H1 (cell line): ENCODE data around the gene PSMD13. TPM values are rescaled to one million over a fixed set of nuclear protein-coding genes. Genes with fewer than 3 reads are reported as not detected.

Experiments
- CTCF ChIA-PET: fragments of 300-600 bp; sonication (Branson Sonifier 250); formaldehyde crosslinking; loops from one replicate; lab custom pipeline; 2021; ENCODE audit not compliant: partially characterized antibody; lab: Charles Lee
- POLR2A ChIA-PET: fragments of 300-600 bp; sonication (Branson Sonifier 250); formaldehyde crosslinking; loops from one replicate; lab custom pipeline; 2021; ENCODE audit warnings: inconsistent platforms; ENCODE audit not compliant: partially characterized antibody; lab: Charles Lee
- DNase-seq, 2 experiments: peaks; one replicate each; pipeline versions ENCODE4 v3.0.0 to v3.0.0-alpha.2; 2010 to 2022; ENCODE audit warnings: low spot score in 2 of 2, low read depth in 1 of 2, mixed read lengths in 1 of 2
- FAIRE-seq: peaks from 2 replicates; lab custom pipeline; 2011; peaks lifted over from hg19 to GRCh38; lab: Jason Lieb, UNC
- H2AFZ ChIP-seq: 2 replicates; pipeline ENCODE4 v1.8.1; 2012; ENCODE audit warnings: low read length, inconsistent platforms
- H2AK5ac ChIP-seq: 2 replicates; pipeline ENCODE4 v1.6.1; 2013; ENCODE audit warnings: low read depth, low read length
- H2BK120ac ChIP-seq: replicated peaks from 2 replicates; pipeline ENCODE3; 2013; ENCODE audit warnings: low read depth, low read length, inconsistent platforms
- H2BK12ac ChIP-seq: 2 replicates; pipeline ENCODE4 v1.6.1; 2013; ENCODE audit warnings: low read depth, low read length
- H2BK15ac ChIP-seq: 2 replicates; pipeline ENCODE4 v1.6.1; 2013; ENCODE audit warnings: low read length
- H2BK20ac ChIP-seq: 2 replicates; pipeline ENCODE4 v1.6.1; 2013; ENCODE audit warnings: low read length
- H2BK5ac ChIP-seq: 2 replicates; pipeline ENCODE4 v1.6.1; 2013; ENCODE audit warnings: low read depth, low read length
- H3K14ac ChIP-seq: 2 replicates; pipeline ENCODE4 v1.6.1; 2013; ENCODE audit warnings: inconsistent platforms; ENCODE audit not compliant: insufficient read length
- H3K18ac ChIP-seq: 2 replicates; pipeline ENCODE4 v1.6.1; 2013; ENCODE audit warnings: low read length; ENCODE audit errors: extremely low read depth
- H3K23ac ChIP-seq: 2 replicates; pipeline ENCODE4 v1.6.1; 2013; ENCODE audit warnings: inconsistent platforms; ENCODE audit not compliant: insufficient read length
- H3K23me2 ChIP-seq: 2 replicates; pipeline ENCODE4 v1.6.1; 2013; ENCODE audit warnings: low read depth, low read length
- H3K27ac ChIP-seq: 2 replicates; pipeline ENCODE4 v1.6.1; 2011; ENCODE audit warnings: low read depth, low read length, inconsistent platforms
- H3K27me3 ChIP-seq, 4 experiments: replicated peaks in 1 of 4; 1 replicate in 1 of 4; 2 replicates in 3 of 4; pipeline versions ENCODE4 v1.6.1 to v1.8.1; 2011 to 2013; ENCODE audit warnings: low read length in 3 of 4, mild to moderate bottlenecking in 3 of 4, inconsistent platforms in 2 of 4, mixed read lengths in 2 of 4, moderate library complexity in 1 of 4; ENCODE audit not compliant: control insufficient read depth in 3 of 4, insufficient read depth in 3 of 4; ENCODE audit errors: extremely low read depth in 1 of 4
- H3K36me3 ChIP-seq, 4 experiments: 2 replicates each; pipeline versions ENCODE4 v1.6.1 to v1.8.1; 2011 to 2013; ENCODE audit warnings: mild to moderate bottlenecking in 4 of 4, low read length in 3 of 4, moderate library complexity in 2 of 4, control low read depth in 1 of 4, inconsistent platforms in 1 of 4; ENCODE audit not compliant: insufficient read depth in 4 of 4, control insufficient read depth in 2 of 4
- H3K4ac ChIP-seq: replicated peaks from 2 replicates; pipeline ENCODE3; 2013; ENCODE audit warnings: low read length, low read depth, mixed read lengths, inconsistent platforms; ENCODE audit not compliant: insufficient read length
- H3K4me1 ChIP-seq, 4 experiments: replicated peaks in 1 of 4; 1 replicate in 1 of 4; 2 replicates in 3 of 4; pipeline versions ENCODE4 v1.6.1 to v1.8.1; 2011 to 2013; ENCODE audit warnings: low read length in 3 of 4, inconsistent platforms in 2 of 4, mixed read lengths in 1 of 4; ENCODE audit not compliant: insufficient read depth in 4 of 4, control insufficient read depth in 3 of 4
- H3K4me2 ChIP-seq, 2 experiments: 2 replicates each; pipeline versions ENCODE4 v1.6.1 to v1.8.1; 2011 to 2013; ENCODE audit warnings: low read depth in 2 of 2, low read length in 2 of 2, control low read depth in 1 of 2, inconsistent platforms in 1 of 2, mild to moderate bottlenecking in 1 of 2; ENCODE audit not compliant: insufficient read depth in 1 of 2
- H3K4me3 ChIP-seq, 4 experiments: fragments of 200-600, 300-600 bp in 1 of 4; sonication (generic), shearing (Covaris generic), sonication (Bioruptor Twin) in 1 of 4; 2 replicates each; pipeline versions ENCODE4 v1.5.1 to v1.8.1; 2011 to 2016; ENCODE audit warnings: low read length in 4 of 4, low read depth in 3 of 4, control low read depth in 2 of 4, inconsistent platforms in 2 of 4, mild to moderate bottlenecking in 2 of 4, mixed read lengths in 1 of 4, moderate library complexity in 1 of 4; ENCODE audit not compliant: insufficient read depth in 2 of 4; ENCODE audit errors: extremely low read depth in 1 of 4
- H3K56ac ChIP-seq: replicated peaks from 2 replicates; pipeline ENCODE3; 2013; ENCODE audit warnings: low read depth, mild to moderate bottlenecking, mixed read lengths, low read length, inconsistent platforms; ENCODE audit not compliant: insufficient read length
- H3K79me1 ChIP-seq: 2 replicates; pipeline ENCODE4 v1.6.1; 2013; ENCODE audit warnings: low read depth, low read length, control low read depth
- H3K79me2 ChIP-seq, 2 experiments: 2 replicates each; pipeline versions ENCODE4 v1.6.1 to v1.8.1; 2012 to 2013; ENCODE audit warnings: low read length in 2 of 2, mild to moderate bottlenecking in 2 of 2, inconsistent platforms in 1 of 2; ENCODE audit not compliant: insufficient read depth in 2 of 2, control insufficient read depth in 1 of 2
- H3K9ac ChIP-seq, 4 experiments: replicated peaks in 1 of 4; 1 replicate in 1 of 4; 2 replicates in 3 of 4; pipeline versions ENCODE4 v1.6.1 to v1.8.1; 2011 to 2013; ENCODE audit warnings: low read depth in 3 of 4, low read length in 3 of 4, control low read depth in 2 of 4, mild to moderate bottlenecking in 2 of 4, moderate library complexity in 2 of 4, inconsistent platforms in 1 of 4; ENCODE audit errors: extremely low read depth in 1 of 4
- H3K9me3 ChIP-seq, 2 experiments: 2 replicates each; pipeline versions ENCODE4 v1.6.1 to v1.8.1; 2012 to 2013; ENCODE audit warnings: mild to moderate bottlenecking in 2 of 2, moderate library complexity in 2 of 2, control low read depth in 1 of 2, inconsistent platforms in 1 of 2, low read depth in 1 of 2, low read length in 1 of 2, mixed read lengths in 1 of 2; ENCODE audit not compliant: insufficient read depth in 2 of 2
- H4K20me1 ChIP-seq, 2 experiments: replicated peaks in 1 of 2; 2 replicates each; pipeline versions ENCODE3 to v1.8.1; 2011 to 2013; ENCODE audit warnings: inconsistent platforms in 2 of 2, low read length in 2 of 2, mild to moderate bottlenecking in 1 of 2; ENCODE audit not compliant: insufficient read depth in 2 of 2, control insufficient read depth in 1 of 2
- H4K5ac ChIP-seq: 2 replicates; pipeline ENCODE4 v1.6.1; 2013; ENCODE audit warnings: low read length, low read depth, mixed read lengths, inconsistent platforms; ENCODE audit not compliant: insufficient read length
- H4K8ac ChIP-seq: 2 replicates; pipeline ENCODE4 v1.8.0; 2013; ENCODE audit warnings: mild to moderate bottlenecking, moderate library complexity, low read length, inconsistent platforms; ENCODE audit not compliant: insufficient read depth; ENCODE audit errors: extremely low read depth
- H4K91ac ChIP-seq: replicated peaks from 2 replicates; pipeline ENCODE3; 2013; ENCODE audit warnings: low read length, mixed read lengths, inconsistent platforms; ENCODE audit not compliant: insufficient read length
- CBX5 ChIP-seq: fragments of 300-800, 300-1000 bp; sonication (generic); IDR thresholded peaks from 2 replicates; pipeline ENCODE4 v1.7.1; 2016; ENCODE audit warnings: antibody characterized with exemption, low read length, low read depth
- HDAC6 ChIP-seq: IDR thresholded peaks from one replicate; pipeline ENCODE4 v1.7.1; 2012; ENCODE audit warnings: low read depth, mild to moderate bottlenecking, inconsistent platforms, low read length, moderate library complexity
- KDM4A ChIP-seq: IDR thresholded peaks from one replicate; pipeline ENCODE4 v1.7.1; 2012; ENCODE audit warnings: low read depth, mild to moderate bottlenecking, moderate library complexity, low read length, inconsistent platforms; ENCODE audit not compliant: severe bottlenecking
- WGBS, 2 experiments: shearing (Covaris generic) in 1 of 2; methylation state at CpG; one replicate each; pipeline versions ENCODE4 v1.1.6 to v1.1.7; 2013 to 2015; ENCODE audit warnings: low lambda C conversion rate in 2 of 2, mixed read lengths in 2 of 2, inconsistent platforms in 1 of 2, low coverage in 1 of 2, missing lambda C conversion rate in 1 of 2; ENCODE audit not compliant: insufficient replicate concordance in 2 of 2, insufficient coverage in 1 of 2, insufficient read length in 1 of 2; ENCODE audit errors: extremely low coverage in 1 of 2, missing lambda C conversion rate in 1 of 2; 5-methylcytosine and 5-hydroxymethylcytosine counted together
- polyA plus RNA-seq, 7 experiments: library from polyadenylated mRNA; depleted of rRNA in 3 of 7; stranded (reverse) in 5 of 7; unstranded in 2 of 7; fragments of >200 nt in 5 of 7; fragments of 200-250 nt in 2 of 7; gene quantifications; 1 replicate in 5 of 7; 2 replicates in 1 of 7; 4 replicates in 1 of 7; pipeline versions ENCODE4 v1.2.1 to v1.2.3, GENCODE V29; 2011 to 2013; ENCODE audit warnings: missing spikeins in 2 of 7, mixed read lengths in 2 of 7
- total RNA-seq: library from RNA; stranded (reverse); fragmentation: NEBNext Ultra II Directional; extraction: Animal tissue kit (Norgen Biotek cat#: 25700); gene quantifications from 2 replicates; pipeline ENCODE4 v1.2.1, GENCODE V29; 2021

Gene PSMD13
- total and polyA plus RNA-seq, 2 of the 8 experiments (the other 6 are each of a cell fraction or from before 2014, with no cell fraction given), result 121 to 141 TPM

DNA sequence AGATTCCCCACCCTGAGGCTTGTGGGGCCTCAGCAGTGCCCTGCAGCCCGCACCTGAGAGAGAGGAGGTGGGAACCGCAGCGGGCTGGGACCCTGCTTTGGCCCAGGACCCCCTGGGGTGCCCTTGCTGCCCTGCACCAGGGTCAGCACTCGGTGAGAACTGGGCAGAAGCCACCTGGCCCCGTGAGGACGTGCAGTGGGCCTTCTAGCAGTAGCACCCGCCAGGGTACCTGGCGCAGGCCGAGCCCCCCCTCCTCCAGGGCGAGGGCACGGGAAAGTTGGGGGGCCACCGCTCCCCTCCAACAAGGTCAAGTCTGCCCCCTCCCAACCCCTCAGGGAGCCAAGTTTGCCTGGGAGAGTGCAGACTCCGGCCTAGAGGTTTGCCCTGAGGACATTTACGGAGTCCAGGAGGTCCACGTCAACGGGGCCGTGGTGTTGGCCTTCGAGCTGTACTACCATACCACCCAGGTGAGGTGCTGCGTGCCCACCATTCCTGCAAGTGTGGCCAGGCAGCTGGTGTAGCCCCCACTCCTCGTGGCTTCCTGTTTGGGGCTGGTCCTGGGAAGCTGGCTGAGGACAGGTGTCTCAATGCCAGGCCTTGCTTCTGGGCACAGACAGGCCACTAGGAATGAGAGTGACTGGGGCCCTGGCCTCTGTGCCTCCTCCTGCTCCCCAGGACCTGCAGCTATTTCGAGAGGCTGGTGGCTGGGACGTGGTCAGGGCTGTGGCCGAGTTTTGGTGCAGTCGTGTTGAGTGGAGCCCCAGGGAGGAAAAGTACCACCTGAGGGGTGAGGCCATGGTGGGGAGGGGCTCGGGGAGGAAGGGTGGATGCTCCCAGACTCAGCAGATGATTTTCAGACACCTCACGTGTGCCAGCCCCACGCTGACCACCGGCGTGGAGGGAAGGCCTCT, 55.7 kb downstream of the PSMD13 start:
- Histone ChIP-seq H3K18ac (peak overlapping the region; percentile 71; the same call in 1 of the 2 replicates), H2BK5ac (peak overlapping the region; percentile 66; the same call in 1 of the 2 replicates), H3K79me2 (no peaks in the 10 kb centered on the region), H2AFZ (no peak overlapping the region), H2AK5ac (no peak overlapping the region), H3K4me3 (no peak overlapping the region), H2BK12ac (peak overlapping the region; percentile 50; the same call in 1 of the 2 replicates), H3K27ac (no peak overlapping the region), H2BK120ac (no peak overlapping the region), H2BK20ac (peak overlapping the region; percentile 72; the same call in 1 of the 2 replicates), H3K9me3 (peaks cover 0 to 3% of the 10 kb centered on the region in 2 experiments; a peak in 1 of 4 replicates), H3K79me1 (0 out of 2 replicates have a peak, but pooled peaks cover 4% of the 10 kb centered on the region), H2BK15ac (no peak overlapping the region), H3K23ac (no peak overlapping the region), H3K14ac (no peak overlapping the region), H3K27me3 (peaks cover 5 to 11% (median 10%) of the 10 kb centered on the region in 4 experiments; a peak in 6 of 7 replicates), H3K4me2 (no peak overlapping the region), H3K4ac (peak overlapping the region; percentile 38), H4K5ac (no peak overlapping the region), H3K4me1 (peaks cover 0 to 36% (median 29%) of the 10 kb centered on the region in 4 experiments; a peak in 6 of 7 replicates), H3K56ac (no peak overlapping the region), H4K20me1 (no peaks in the 10 kb centered on the region), H4K91ac (peak overlapping the region; percentile 74), H3K23me2 (peaks cover 5% of the 10 kb centered on the region; the same call in 1 of the 2 replicates), H4K8ac (no peak overlapping the region; the same call in none of the 2 replicates), H3K36me3 (peaks cover 3 to 30% (median 15%) of the 10 kb centered on the region in 4 experiments; a peak in 6 of 8 replicates), H3K9ac (no peak overlapping the region)
- no peak for TF ChIP-seq KDM4A
- TF ChIP-seq CBX5, result no peak
- TF ChIP-seq HDAC6, result no peak
- no peak for FAIRE-seq
- ChIA-PET CTCF (interaction anchor here (1.1 to 2.8 kb wide), 3 partner anchors 11 to 42 kb away, joined by 6 to 19 read pairs (median 13); no protein-coding TSS in a partner anchor), POLR2A (interaction anchor here (0.5 to 3.0 kb wide), 5 partner anchors 8 to 70 kb away, joined by 3 to 14 read pairs (median 9); partner anchors contain the start of gene IFITM5)
- no peak for DNase-seq
- WGBS, 2 experiments, result 95% methylated on average over 24 of the region's 29 CpGs; no CpG with 5 or more reads in 1 of the 2 experiments
